ENCODE measurements around the gene FAM107B.

FAM107B gene

GRCh38 chr10:14779001-14779651 is 4.4 kb upstream of the FAM107B start:
- DNase-seq (ENCODE audit: insufficient read length, low spot score) (no peak), FAIRE-seq (peak; percentile 76)

DNA sequence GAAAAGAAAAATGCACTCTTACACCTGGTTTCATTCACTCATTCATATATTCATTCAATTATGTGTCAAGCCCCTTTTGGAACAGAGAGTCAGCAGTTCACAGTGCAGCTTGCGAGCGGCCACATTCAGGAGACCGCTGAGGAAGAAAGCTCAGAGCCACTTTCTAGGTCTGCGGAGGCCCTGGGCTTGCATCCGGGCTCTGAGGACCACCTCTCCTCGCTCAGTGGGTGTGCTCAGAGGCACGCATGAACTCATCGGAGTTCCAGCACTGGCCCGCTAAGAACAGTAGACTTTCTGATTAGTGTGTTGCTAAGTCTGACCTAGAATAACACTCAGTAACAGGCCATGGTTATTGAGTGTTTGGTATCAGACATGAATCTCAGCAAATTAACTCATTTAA is 1.8 kb upstream of the FAM107B start:
- no peak for FAIRE-seq

DNA sequence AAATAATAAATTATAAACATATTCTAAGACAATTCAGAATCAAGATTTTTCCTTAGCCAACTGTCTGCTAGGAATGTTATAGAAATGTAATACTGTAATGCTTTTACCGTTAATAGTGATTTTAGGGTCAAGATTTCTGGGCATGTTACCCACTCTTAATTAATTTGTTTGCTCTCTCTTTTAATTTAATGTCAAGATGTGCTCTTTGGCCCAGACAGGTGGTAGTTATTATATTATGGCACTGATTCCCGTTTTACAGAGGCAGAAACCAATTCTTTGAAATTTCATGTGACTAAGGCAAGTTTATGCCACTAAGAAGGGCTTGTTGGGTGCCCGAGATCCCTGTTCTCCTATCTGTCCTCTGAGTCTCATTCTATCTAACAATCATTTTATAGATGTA is 959 bp upstream of the FAM107B start:
- DNase-seq (ENCODE audit: insufficient read length, low spot score) (no peak), FAIRE-seq (no peak)

More for the DNA sequence above, 1.8 kb upstream of the FAM107B start:
- DNase-seq (ENCODE audit: insufficient read length, low spot score) = no peak

- no peak for FAIRE-seq
Measured at GRCh38 chr10:14774214-14774580, 500 bp downstream of the FAM107B start.

DNA sequence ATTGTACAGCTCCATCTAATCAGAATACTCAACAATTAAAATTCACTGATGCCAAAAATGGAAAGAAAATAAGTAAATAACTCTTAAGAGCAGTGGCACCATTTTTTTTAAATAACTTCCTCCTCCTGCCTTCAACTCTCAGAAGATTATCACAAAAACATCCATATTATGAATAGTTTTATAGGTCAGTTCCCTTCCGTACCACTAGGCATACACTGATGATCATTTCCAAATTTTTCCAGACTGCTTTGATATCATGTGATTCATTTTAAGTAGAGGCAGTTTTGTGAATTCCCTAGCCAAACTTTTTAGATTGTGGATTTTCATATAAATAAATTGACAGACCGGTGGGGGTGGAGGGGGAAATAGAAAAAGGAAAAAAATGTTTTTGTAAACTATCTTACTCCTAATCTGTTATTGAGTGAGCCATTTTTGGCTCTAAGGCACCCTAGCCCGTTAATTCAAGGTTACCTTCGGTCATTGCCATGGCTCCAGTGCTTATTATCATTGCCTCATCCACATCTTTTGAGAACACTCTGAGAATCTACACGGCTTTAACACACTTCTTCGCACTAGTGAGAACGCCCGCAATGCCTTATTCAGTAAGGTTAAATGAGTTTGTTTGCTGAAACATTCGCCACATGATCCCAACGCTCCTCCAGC is 1.0 kb downstream of the FAM107B start:
- DNase-seq (ENCODE audit: insufficient read length, low spot score) = no peak
- FAIRE-seq = no peak

More at GRCh38 chr10:14774214-14774580, 500 bp downstream of the FAM107B start:
- DNase-seq (ENCODE audit: insufficient read length, low spot score) = no peak

GRCh38 chr10:14772399-14772798 is 2.3 kb downstream of the FAM107B start:
- DNase-seq (ENCODE audit: insufficient read length, low spot score) = no peak
- FAIRE-seq = no peak

DNA sequence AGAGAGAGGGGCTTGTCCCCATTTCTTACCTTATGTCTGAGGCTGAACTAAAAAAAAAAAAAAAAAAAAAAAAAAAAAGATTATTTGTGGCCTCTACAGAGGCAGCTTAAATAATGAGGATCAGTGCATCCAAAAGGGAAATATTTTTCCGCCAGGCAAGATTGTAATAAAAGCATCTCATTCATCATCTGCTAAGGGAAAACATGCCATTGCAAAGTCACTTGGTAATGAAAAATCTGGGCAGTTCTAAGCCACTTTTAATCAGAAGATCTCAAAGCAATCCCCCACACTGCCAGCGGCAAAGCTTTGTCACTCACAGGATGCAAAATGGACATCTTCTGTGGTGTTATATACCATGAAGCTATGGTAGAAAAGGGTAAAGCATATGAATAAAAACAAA is 3.8 kb downstream of the FAM107B start:
- FAIRE-seq (no peak), DNase-seq (ENCODE audit: insufficient read length, low spot score) (no peak)

DNA sequence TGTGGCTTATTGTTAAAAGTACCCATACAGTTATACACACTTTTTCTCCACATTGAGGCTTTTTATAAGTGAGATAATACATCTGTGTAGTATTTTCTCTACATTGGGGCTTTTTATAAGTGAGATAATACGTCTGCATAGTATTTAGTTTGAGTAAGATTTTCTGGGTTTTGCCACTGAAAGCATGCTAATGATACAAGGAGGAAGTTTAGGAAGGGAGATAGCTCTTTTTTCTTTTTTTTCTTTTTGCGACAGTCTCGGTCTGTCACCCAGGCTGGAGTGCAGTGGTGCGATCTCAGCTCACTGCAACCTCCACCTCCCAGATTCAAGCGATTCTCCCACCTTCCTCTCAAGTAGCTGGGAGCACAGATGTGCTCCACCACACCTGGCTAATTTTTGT is 13.3 kb downstream of the FAM107B start:
- no peak for FAIRE-seq

DNA sequence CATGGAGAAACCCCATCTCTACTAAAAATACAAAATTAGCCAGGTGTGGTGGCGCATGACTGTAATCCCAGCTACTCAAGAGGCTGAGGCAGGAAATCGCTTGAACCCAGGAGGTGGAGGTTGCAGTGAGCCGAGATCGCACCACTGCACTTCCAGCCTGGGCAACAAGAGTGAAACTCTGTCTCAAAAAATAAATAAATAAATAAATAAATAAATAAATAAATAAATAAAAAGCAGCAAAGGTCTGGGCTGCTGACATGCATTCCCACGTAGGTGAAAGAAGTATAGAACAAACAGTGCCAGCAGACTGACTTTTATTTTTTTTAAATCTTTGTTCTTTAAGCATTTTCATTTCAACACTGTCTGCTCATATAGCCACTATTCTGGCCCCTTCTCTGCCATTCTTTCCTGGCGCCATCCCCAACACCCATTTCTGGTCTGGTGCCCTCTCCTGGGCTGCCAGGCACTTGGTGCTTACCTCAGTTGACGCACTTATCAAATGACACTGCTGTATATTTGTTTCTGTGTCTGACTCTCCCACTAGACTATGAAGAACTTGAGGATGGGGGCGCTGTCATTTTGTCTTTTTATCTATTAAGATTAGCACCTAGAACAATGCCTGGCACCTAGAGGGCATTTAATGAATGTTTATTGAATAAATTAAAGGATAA is 15.6 kb downstream of the FAM107B start:
- DNase-seq (ENCODE audit: insufficient read length, low spot score) (peak; percentile 24), FAIRE-seq (no peak)

More for the DNA sequence above, 13.3 kb downstream of the FAM107B start:
- DNase-seq (ENCODE audit: insufficient read length, low spot score) = no peak

- no peak for DNase-seq (ENCODE audit: insufficient read length, low spot score)
- no peak for FAIRE-seq
Measured at GRCh38 chr10:14758451-14758850, 16.2 kb downstream of the FAM107B start.

DNA sequence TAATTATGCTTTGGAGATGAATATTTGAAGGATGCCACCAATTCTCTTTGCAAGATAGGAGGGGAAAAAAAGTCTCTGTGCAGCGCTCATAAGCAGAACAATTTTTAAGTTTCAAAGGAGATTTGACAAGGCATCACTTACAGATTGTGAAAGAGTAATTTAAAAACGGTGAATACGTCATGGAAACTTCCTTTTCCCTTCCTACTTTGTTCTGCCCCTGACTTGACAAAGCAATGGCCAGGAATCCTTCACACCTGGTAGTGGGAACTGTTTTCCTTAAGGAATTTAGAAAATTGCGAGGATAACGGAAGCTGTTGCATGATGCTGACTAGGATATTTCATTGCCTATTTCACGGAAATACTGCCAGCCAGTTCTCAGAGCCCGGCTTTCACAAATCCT is 16.7 kb downstream of the FAM107B start:
- no peak for FAIRE-seq
- no peak for DNase-seq (ENCODE audit: insufficient read length, low spot score)

DNA sequence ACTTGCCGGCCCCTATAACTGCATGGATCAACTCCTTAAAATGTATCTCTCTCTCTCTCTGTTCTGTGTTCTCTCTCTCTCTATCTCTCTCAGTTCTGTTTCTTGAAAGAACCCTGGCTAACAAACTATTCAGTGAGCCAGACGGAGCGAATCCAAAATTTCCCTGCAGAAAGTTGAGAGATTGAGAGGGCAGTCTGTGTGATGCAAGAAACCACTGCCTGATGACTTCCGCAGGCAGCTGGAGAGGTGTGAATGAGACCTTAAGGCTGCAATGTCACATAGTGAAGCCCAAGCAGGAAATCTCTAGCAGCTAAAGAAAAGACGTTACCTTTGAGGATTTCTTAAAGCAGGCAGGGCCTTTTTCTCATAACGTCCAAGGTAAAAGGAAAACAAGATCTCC is 17.3 kb downstream of the FAM107B start:
- FAIRE-seq (no peak), DNase-seq (ENCODE audit: insufficient read length, low spot score) (no peak)

DNA sequence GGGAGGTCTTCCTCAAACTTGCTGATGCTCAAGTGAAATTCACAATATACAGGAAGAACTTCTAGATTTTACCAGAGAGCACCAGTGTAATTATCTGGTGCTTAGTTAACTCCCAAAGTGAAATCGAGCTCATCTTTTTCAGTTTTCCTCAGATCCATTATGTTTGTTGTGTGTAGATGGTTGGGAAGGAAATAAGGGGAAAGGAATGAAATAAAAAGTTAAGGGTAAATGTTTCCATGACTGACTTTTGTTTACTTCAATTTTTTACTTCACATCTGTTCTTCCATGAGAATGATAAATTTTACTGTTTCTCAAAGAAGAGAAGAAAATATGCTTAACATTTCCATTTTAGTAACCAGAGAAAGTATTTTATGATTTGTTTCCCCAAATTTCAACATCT is 21.3 kb downstream of the FAM107B start:
- DNase-seq (ENCODE audit: insufficient read length, low spot score) (no peak), FAIRE-seq (no peak)

GRCh38 chr10:14751921-14752320 is 22.8 kb downstream of the FAM107B start:
- FAIRE-seq (no peak), DNase-seq (ENCODE audit: insufficient read length, low spot score) (no peak)

DNA sequence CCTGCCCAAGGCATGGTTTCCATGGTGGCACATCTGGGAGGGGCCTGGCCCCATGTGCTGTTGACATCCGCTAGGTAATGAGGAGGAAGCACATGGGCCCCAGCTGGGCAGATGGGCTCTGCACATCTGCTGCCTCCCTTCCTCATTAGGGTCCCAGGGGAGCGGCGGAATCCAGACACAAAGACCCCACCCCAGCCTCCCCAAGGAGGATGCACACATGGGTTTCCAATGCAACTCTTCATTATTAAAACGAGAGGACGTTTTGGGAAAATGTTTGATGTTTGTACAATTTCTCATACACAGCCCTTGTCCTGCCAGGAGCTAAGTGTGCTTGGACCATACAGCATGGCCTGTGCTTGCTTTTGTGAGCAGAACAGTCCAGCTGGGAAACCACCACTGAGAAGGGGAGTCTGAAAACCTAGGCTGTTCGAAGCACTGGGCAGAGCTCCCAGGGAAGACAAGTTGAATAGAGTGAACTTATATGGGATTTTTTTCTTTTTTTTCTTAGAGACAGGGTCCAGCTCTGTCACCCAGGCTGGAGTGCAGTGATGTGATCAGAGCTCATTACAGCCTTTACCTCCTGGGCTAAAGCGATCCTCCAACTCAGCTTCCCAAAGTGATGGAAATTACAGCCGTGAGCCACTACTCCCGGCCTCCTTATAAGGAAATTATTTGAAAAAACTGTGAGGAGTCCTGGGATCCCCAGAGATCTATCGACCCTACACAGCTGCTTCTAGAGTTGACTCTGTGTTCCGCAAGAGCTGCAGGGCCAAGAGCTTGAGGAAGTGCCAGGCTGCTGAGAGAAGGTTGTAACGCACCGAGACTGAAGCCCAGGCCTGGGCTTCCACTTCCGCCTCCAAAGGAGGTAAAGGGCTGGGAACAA is 23.4 kb downstream of the FAM107B start:
- DNase-seq (ENCODE audit: insufficient read length, low spot score) = no peak
- FAIRE-seq = no peak

DNA sequence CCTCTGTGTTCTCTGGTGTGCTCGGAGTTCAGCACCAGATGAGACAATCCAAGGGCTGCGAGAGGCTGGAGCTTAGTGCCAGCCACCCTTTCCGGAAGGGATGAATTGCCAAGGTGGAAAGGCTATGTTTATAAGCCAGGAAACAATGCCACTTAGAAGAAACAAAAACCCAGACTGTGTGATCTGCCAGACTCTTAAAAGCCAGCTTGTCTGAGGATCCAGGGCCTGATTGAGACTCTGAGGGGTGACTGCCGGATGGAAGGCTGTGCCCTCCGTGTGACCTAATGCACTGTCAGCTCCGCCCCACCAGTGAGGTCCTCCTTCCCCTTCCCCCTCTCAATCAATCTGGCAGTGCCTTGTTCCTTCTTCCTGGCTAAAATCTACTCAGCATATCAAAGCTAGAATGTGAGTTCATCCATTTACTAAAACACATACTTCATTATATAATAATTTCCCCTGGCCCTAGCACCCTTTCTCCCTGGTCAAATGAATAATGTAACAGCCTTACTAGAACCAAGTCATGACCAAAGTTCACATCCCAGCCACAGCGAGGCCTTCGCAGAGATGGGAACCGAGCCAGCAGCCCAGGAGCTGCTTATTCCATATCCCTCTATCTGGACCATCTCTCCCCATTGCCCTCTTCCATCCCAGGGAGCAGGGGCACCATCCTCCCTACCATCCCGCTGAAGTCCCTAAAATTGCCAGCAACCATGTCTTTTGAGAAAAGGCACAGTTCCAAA is 25.5 kb downstream of the FAM107B start:
- FAIRE-seq = no peak
- DNase-seq (ENCODE audit: insufficient read length, low spot score) = no peak

DNA sequence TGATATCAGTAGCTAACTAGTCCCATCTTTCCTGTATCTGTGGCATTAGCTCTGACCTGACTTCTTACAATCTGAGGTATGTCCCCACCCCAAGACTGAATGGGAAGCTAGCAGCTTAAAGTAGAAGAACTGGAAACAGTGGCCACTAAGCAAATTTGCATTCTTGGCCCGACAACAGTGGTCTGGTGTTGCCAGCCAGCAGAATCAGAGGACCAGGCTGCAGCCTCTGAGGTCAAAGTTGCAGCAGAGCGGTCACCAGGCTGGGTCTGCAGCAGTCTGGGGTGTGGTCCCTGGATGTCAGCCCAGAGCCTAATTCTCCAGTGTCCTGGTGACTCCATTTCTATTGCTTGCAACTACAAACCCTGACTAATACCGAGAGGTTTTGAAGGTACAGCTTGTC is 26.3 kb downstream of the FAM107B start:
- FAIRE-seq (no peak), DNase-seq (ENCODE audit: insufficient read length, low spot score) (no peak)

GRCh38 chr10:14742815-14743214 is 31.9 kb downstream of the FAM107B start:
- DNase-seq (ENCODE audit: insufficient read length, low spot score) (no peak), FAIRE-seq (no peak)

GRCh38 chr10:14742382-14742781 is 32.3 kb downstream of the FAM107B start:
- FAIRE-seq = no peak
- no peak for DNase-seq (ENCODE audit: insufficient read length, low spot score)

- DNase-seq (ENCODE audit: insufficient read length, low spot score) (no peak), FAIRE-seq (no peak)
Measured at GRCh38 chr10:14740684-14741247, 33.9 kb downstream of the FAM107B start.
